Heart left ventricle (tissue), 13 donors: ENCODE data around the gene GBA3.

Experiments used
- CTCF ChIP-seq, 12 donors: fragments of 200-600 bp; sonication (generic) in 4 of 12; IDR thresholded peaks; one replicate each; pipeline versions ENCODE4 v1.5.0 to v1.8.0; 2018 to 2022; ENCODE audit warnings: antibody characterized with exemption in 12 of 12, mild to moderate bottlenecking in 5 of 12
- POLR2A ChIP-seq, 2 donors: fragments of 450-650 bp; IDR thresholded peaks; one replicate each; pipeline ENCODE4 v1.6.1; 2017; ENCODE audit warnings: antibody characterized with exemption in 2 of 2, mild to moderate bottlenecking in 2 of 2, moderate library complexity in 2 of 2
- donor health status: ischemic (EF 13 %, LVEDD 7.1; RV severe dilation, severe dysfunction).
- donor health status: DM: no; HTN: yes; CAD: no.
- donor health status: DM: no; HTN: no; CAD: no.
- donor health status: ischemic (EF 25% LVEDD 6.9; RV normal size, moderate dysfunction).
- donor health status: ischemic (EF 25% LVEDD 5.7; RV mildly dilated, moderate dysfunction).
- donor health status: ischemic (EF 35%, LVEDD 5.7; RV mildly dilated, moderate dysfunction).
- donor health status: nonischemic (EF 11% LVEDD 7.7; RV severe dilation, severe dysfunction).
- donor health status: DM: yes; HTN: yes; CAD: no.
- donor health status: PGD.
- donor health status: ischemic (EF 29% LVEDD 5.4; RV normal size, mild dysfunction).
- donor health status: nonischemic (EF 23%, LVEDD 6.1; RV moderate dilation, normal function).

DNA sequence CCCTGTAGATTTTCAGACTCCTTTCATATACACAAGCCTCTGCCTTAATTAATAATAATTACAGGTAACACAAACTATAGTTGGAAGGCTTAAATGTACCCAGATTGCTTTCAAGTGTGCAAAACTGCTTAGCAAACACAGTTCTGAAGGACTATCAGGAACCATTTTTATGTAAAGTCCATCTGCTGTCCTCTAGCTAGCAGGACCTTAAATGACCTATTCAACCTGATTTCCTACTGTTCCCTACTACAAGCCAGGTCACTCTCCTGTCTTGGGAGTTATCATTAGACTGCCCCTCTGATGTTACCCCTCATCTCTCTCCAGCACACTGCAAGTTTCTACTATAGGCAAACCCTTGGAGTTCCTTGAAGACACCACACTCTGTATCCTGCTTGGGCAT, 157.3 kb downstream of the GBA3 start:
- TF ChIP-seq POLR2A (IDR thresholded peaks at IDR 0.05) (no peak), CTCF (IDR thresholded peaks at IDR 0.05) (no peak)
